ENCODE data around the gene VAMP2. TPM values are rescaled to one million over a fixed set of nuclear protein-coding genes. Genes with fewer than 3 reads are reported as not detected.

The VAMP2 gene
- total and polyA plus RNA-seq, 9 of the 15 experiments (the other 6 are each of a cell fraction or from before 2014, with no cell fraction given): 2.3 to 31.8 (median 6.0) TPM

- no peak for TF ChIP-seq ADNP (tag; IDR thresholded peaks at IDR 0.05)
- peak; percentile 30 to 43 (median 43); a peak in 4 of 6 replicates for TF ChIP-seq CTCF (IDR thresholded peaks at IDR 0.05 in 2 of 3, conservative IDR thresholded peaks at IDR 0.05 in 1 of 3; ENCODE audit: insufficient read depth in 2 of 3, low read depth in 1 of 3, low read length in 3 of 3)
- no peak for TF ChIP-seq CAMTA2 (CRISPR knock-in tag; conservative IDR thresholded peaks at IDR 0.05)
- TF ChIP-seq CXXC5 (CRISPR knock-in tag; IDR thresholded peaks at IDR 0.05): peak; percentile 88
- peak; percentile 97 for TF ChIP-seq RBM25 (IDR thresholded peaks at IDR 0.05; ENCODE audit: low read depth, low read length, severe bottlenecking)
These were observed 6.3 kb downstream of the VAMP2 start (continued) for GRCh38 chr17:8156246-8156992.

- ATAC-seq (no peak), DNase-seq (ENCODE audit: extremely low read depth in 1 of 4, low spot score in 3 of 4) (no peak), FAIRE-seq (no peak)
- Histone ChIP-seq H3K27me3 (ENCODE audit: control insufficient read depth in 2 of 2, insufficient read depth in 2 of 2, low read length in 2 of 2) (no peaks in the 10 kb centered on the region), H3K4me3 (peak overlapping the region; percentile 52), H3K79me2 (ENCODE audit: control insufficient read depth, insufficient read depth, low read length) (peaks cover 48% of the 10 kb centered on the region), H4K20me1 (replicated peaks; ENCODE audit: control insufficient read depth, insufficient read depth, low read length) (0 out of 2 replicates have a peak, but pooled peaks cover 2% of the 10 kb centered on the region), H3K4me2 (ENCODE audit: insufficient read depth, low read length) (peak overlapping the region; percentile 90), H3K4me1 (replicated peaks in 1 of 2; ENCODE audit: control insufficient read depth in 2 of 2, insufficient read depth in 2 of 2, low read length in 2 of 2) (peaks cover 37 to 72% of the 10 kb centered on the region in 2 experiments), H3K9me1 (ENCODE audit: control insufficient read depth, insufficient read depth, low read length) (no peaks in the 10 kb centered on the region), H3K36me3 (ENCODE audit: control insufficient read depth, insufficient read depth, low read length) (peaks cover 18% of the 10 kb centered on the region; the same call in 2 of the 3 replicates), H3K9ac (ENCODE audit: insufficient read depth in 1 of 2, low read depth in 2 of 2, low read length in 2 of 2) (peak overlapping the region; percentile 73 to 95), H2AFZ (ENCODE audit: low read depth, low read length) (peak overlapping the region; percentile 36; the same call in 1 of the 2 replicates), H3K9me3 (replicated peaks; ENCODE audit: control insufficient read depth, insufficient read depth, low read depth, low read length) (no peaks in the 10 kb centered on the region), H3K27ac (ENCODE audit: extremely low read depth, low read depth, low read length) (peak overlapping the region; percentile 82)
- in situ Hi-C loops (cut with MboI): no loop called here
- ChIA-PET CTCF (ENCODE audit: low intra/inter-chr PET ratio) (no interaction called here), POLR2A (interaction anchor here (0.7 to 8.6 kb wide), 3 partner anchors 16 to 874 kb away, joined by 3 to 105 read pairs (median 3); no protein-coding TSS in a partner anchor)
- intact Hi-C loops (cut with micrococcal nuclease): loop anchor here (1.0 kb wide), 2 partner anchors 18 to 36 kb away; no protein-coding TSS in a partner anchor
- BruUV-seq (replicated peaks): no TSS peak
- WGBS (ENCODE audit: insufficient coverage, low coverage, missing lambda C conversion rate): 2% methylated on average over 9 of the region's 11 CpGs
- TF ChIP-seq TRIM24 (IDR thresholded peaks at IDR 0.05): no peak
- no peak for TF ChIP-seq XRCC4 (IDR thresholded peaks at IDR 0.05; ENCODE audit: extremely low read depth, insufficient read depth, insufficient read length)
- TF ChIP-seq ZFX (CRISPR knock-in tag; IDR thresholded peaks at IDR 0.05): peak; percentile 50
- TF ChIP-seq MAFK (IDR thresholded peaks at IDR 0.05; ENCODE audit: low read length): no peak
- TF ChIP-seq HLTF (IDR thresholded peaks at IDR 0.05): 0 out of 2 replicates have a peak, but pooled peaks have one; percentile 83
- no peak for TF ChIP-seq ZNF134 (CRISPR knock-in tag; conservative IDR thresholded peaks at IDR 0.05)
- TF ChIP-seq ZNF778 (CRISPR knock-in tag; IDR thresholded peaks at IDR 0.05): no peak
- no peak for TF ChIP-seq ARHGAP35 (IDR thresholded peaks at IDR 0.05; ENCODE audit: partially characterized antibody)
- TF ChIP-seq BCOR (IDR thresholded peaks at IDR 0.05): 0 out of 2 replicates have a peak, but pooled peaks have one; percentile 21
- TF ChIP-seq ZBTB26 (CRISPR knock-in tag; IDR thresholded peaks at IDR 0.05): 0 out of 2 replicates have a peak, but pooled peaks have one; percentile 46
- no peak for TF ChIP-seq COPS2 (conservative IDR thresholded peaks at IDR 0.05)
- no peak for TF ChIP-seq TAL1 (IDR thresholded peaks at IDR 0.05)
- no peak for TF ChIP-seq SP1 (CRISPR knock-in tag; IDR thresholded peaks at IDR 0.05)
- no peak; the same call in 1 of the 2 replicates for TF ChIP-seq TRIM25 (IDR thresholded peaks at IDR 0.05; ENCODE audit: borderline replicate concordance)
These were observed 6.8 kb downstream of the VAMP2 start for GRCh38 chr17:8155996-8156245.
